ENCODE measurements around the gene ZFYVE27. TPM values are rescaled to one million over a fixed set of nuclear protein-coding genes. Genes with fewer than 3 reads are reported as not detected.

ZFYVE27 gene
- total and polyA plus RNA-seq, 2 experiments from 2014 or later: 17.2 to 32.6 TPM

GRCh38 chr10:97770255-97770654, 33.3 kb downstream of the ZFYVE27 start:
- Histone ChIP-seq H3K4me1 (ENCODE audit: insufficient read depth) (no peaks in the 10 kb centered on the region), H3F3A (ENCODE audit: insufficient read depth) (no peaks in the 10 kb centered on the region), H3K9me2 (ENCODE audit: insufficient read depth) (no peaks in the 10 kb centered on the region), H3K27me3 (replicated peaks; ENCODE audit: insufficient read depth) (peaks cover 30% of the 10 kb centered on the region), H4K20me1 (ENCODE audit: insufficient read depth) (no peaks in the 10 kb centered on the region), H3K27ac (no peak overlapping the region), H3K36me3 (ENCODE audit: low read depth) (no peaks in the 10 kb centered on the region), H3K4me2 (ENCODE audit: unreplicated experiment) (no peak overlapping the region), H3K4me3 (no peak overlapping the region), H3K9me3 (ENCODE audit: low read depth) (no peaks in the 10 kb centered on the region), H2AFZ (no peak overlapping the region), H3K9ac (no peak overlapping the region), H3K79me2 (ENCODE audit: insufficient read depth) (no peaks in the 10 kb centered on the region)
- in situ Hi-C loops (cut with MboI): no loop called here
- DNase-seq: no peak
- WGBS, 2 experiments (ENCODE audit: low coverage in 1 of 2, low lambda C conversion rate in 2 of 2, missing lambda C conversion rate in 2 of 2): 56 to 65% methylated on average over 4 to 5 of the region's 5 CpGs
- TF ChIP-seq EZH2phosphoT487 (IDR thresholded peaks at IDR 0.05; ENCODE audit: insufficient read depth, low read depth) (no peak), EZH2 (IDR thresholded peaks at IDR 0.05; ENCODE audit: insufficient read depth, poor library complexity, severe bottlenecking) (no peak)

- DNase-seq: peak; percentile 53
- Histone ChIP-seq H3K4me3 (peak overlapping the region; percentile 50), H3K79me2 (ENCODE audit: insufficient read depth) (no peaks in the 10 kb centered on the region), H3K4me1 (ENCODE audit: insufficient read depth) (no peaks in the 10 kb centered on the region), H4K20me1 (ENCODE audit: insufficient read depth) (no peaks in the 10 kb centered on the region), H3K27me3 (replicated peaks; ENCODE audit: insufficient read depth) (peaks cover 30% of the 10 kb centered on the region), H3K36me3 (ENCODE audit: low read depth) (no peaks in the 10 kb centered on the region), H3K9me2 (ENCODE audit: insufficient read depth) (no peaks in the 10 kb centered on the region), H3K9me3 (ENCODE audit: low read depth) (no peaks in the 10 kb centered on the region), H2AFZ (no peak overlapping the region), H3K27ac (no peak overlapping the region), H3K4me2 (ENCODE audit: unreplicated experiment) (no peak overlapping the region), H3F3A (ENCODE audit: insufficient read depth) (no peaks in the 10 kb centered on the region), H3K9ac (no peak overlapping the region)
- 3% methylated on average over 43 to 59 of the region's 90 CpGs for WGBS, 2 experiments (ENCODE audit: low coverage in 1 of 2, low lambda C conversion rate in 2 of 2, missing lambda C conversion rate in 2 of 2)
- TF ChIP-seq EZH2phosphoT487 (IDR thresholded peaks at IDR 0.05; ENCODE audit: insufficient read depth, low read depth) (peak; percentile 73; the same call in 1 of the 2 replicates), EZH2 (IDR thresholded peaks at IDR 0.05; ENCODE audit: insufficient read depth, poor library complexity, severe bottlenecking) (no peak)
- in situ Hi-C loops (cut with MboI): no loop called here
Observed at GRCh38 chr10:97771055-97771891, 34.3 kb downstream of the ZFYVE27 start.

- H3K27me3 ChIP-seq (replicated peaks; ENCODE audit: insufficient read depth): peaks cover 30% of the 10 kb centered on the region
Observed at GRCh38 chr10:97771913-97772823, 35.2 kb downstream of the ZFYVE27 start, which contains the start of gene SFRP5. Gene SFRP5, minus strand, starts transcription at chr10:97771999. Its CDS starts 166 bp downstream, at chr10:97771833.

DNA sequence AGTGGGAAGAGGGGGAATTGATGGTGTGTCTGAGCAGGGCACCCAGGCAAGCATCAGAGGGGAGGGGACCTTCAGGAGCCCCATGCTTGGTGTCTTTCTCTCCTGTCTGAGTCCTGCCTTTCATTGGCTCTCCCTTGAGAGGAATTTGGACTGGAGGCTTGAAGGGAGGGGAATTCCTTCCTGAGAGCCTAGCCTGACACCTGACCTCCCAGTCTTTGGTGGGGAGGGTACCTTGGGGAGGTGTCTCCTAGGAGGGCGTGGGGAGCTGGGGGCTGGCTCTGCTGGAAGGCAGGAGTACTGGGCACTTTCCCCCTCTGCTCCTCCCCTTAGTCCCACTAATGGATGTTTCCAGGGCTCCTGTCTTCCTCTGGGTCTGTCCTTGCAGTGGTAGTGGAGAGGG, 36.2 kb downstream of the ZFYVE27 start:
- TF ChIP-seq EZH2phosphoT487 (IDR thresholded peaks at IDR 0.05; ENCODE audit: insufficient read depth, low read depth) (no peak), EZH2 (IDR thresholded peaks at IDR 0.05; ENCODE audit: insufficient read depth, poor library complexity, severe bottlenecking) (no peak)
- Histone ChIP-seq H3K9me3 (ENCODE audit: low read depth) (no peaks in the 10 kb centered on the region), H3K4me1 (ENCODE audit: insufficient read depth) (no peaks in the 10 kb centered on the region), H2AFZ (no peak overlapping the region), H3K9me2 (ENCODE audit: insufficient read depth) (no peaks in the 10 kb centered on the region), H3K9ac (no peak overlapping the region), H3F3A (ENCODE audit: insufficient read depth) (no peaks in the 10 kb centered on the region), H3K4me2 (ENCODE audit: unreplicated experiment) (no peak overlapping the region), H3K27ac (no peak overlapping the region), H3K79me2 (ENCODE audit: insufficient read depth) (no peaks in the 10 kb centered on the region), H4K20me1 (ENCODE audit: insufficient read depth) (no peaks in the 10 kb centered on the region), H3K4me3 (no peak overlapping the region), H3K36me3 (ENCODE audit: low read depth) (no peaks in the 10 kb centered on the region), H3K27me3 (replicated peaks; ENCODE audit: insufficient read depth) (peaks cover 30% of the 10 kb centered on the region)
- WGBS, 2 experiments (ENCODE audit: low coverage in 1 of 2, low lambda C conversion rate in 2 of 2, missing lambda C conversion rate in 2 of 2): 0 to 19% methylated on average over 1 of the region's 1 CpG
- DNase-seq: no peak
- in situ Hi-C loops (cut with MboI): no loop called here

More at GRCh38 chr10:97771913-97772823, 35.2 kb downstream of the ZFYVE27 start, which contains the start of gene SFRP5:
- H3K9me2 ChIP-seq (ENCODE audit: insufficient read depth): no peaks in the 10 kb centered on the region
- H2AFZ ChIP-seq: no peak within 1 kb of the TSS
- no peaks in the 10 kb centered on the region for H3K79me2 ChIP-seq (ENCODE audit: insufficient read depth)
- no peak for DNase-seq
- H3F3A ChIP-seq (ENCODE audit: insufficient read depth): no peaks in the 10 kb centered on the region
- no peak within 1 kb of the TSS for H3K9ac ChIP-seq
- H3K4me1 ChIP-seq (ENCODE audit: insufficient read depth): no peaks in the 10 kb centered on the region
- H4K20me1 ChIP-seq (ENCODE audit: insufficient read depth): no peaks in the 10 kb centered on the region
- peak within 1 kb of the TSS; percentile 50 for H3K4me3 ChIP-seq
- TF ChIP-seq EZH2phosphoT487 (IDR thresholded peaks at IDR 0.05; ENCODE audit: insufficient read depth, low read depth): no peak
- peak; percentile 62 for TF ChIP-seq EZH2 (IDR thresholded peaks at IDR 0.05; ENCODE audit: insufficient read depth, poor library complexity, severe bottlenecking)
- in situ Hi-C loops (cut with MboI): no loop called here
- no peak within 1 kb of the TSS for H3K27ac ChIP-seq
- no peak within 1 kb of the TSS for H3K4me2 ChIP-seq (ENCODE audit: unreplicated experiment)
- no peaks in the 10 kb centered on the region for H3K36me3 ChIP-seq (ENCODE audit: low read depth)
- no peaks in the 10 kb centered on the region for H3K9me3 ChIP-seq (ENCODE audit: low read depth)
- 15% methylated on average over 30 to 31 of the region's 44 CpGs for WGBS, 2 experiments (ENCODE audit: low coverage in 1 of 2, low lambda C conversion rate in 2 of 2, missing lambda C conversion rate in 2 of 2)

All from GM23248 (cell line).